MM.1S (cell line): Measurements from ENCODE around the gene PDE2A.

ENCODE experiments used
- DNase-seq: peaks from one replicate; pipeline ENCODE4 v3.0.0-alpha.2; 2015
- H2AFZ ChIP-seq: fragments of 300-600 bp; sonication (generic); 2 replicates; pipeline ENCODE4 v1.6.0; 2016; ENCODE audit warnings: antibody characterized with exemption, low read length
- H3F3A ChIP-seq: fragments of 300-600 bp; sonication (generic); 2 replicates; pipeline ENCODE4 v1.6.1; 2016; ENCODE audit warnings: mild to moderate bottlenecking, antibody characterized with exemption, low read length, moderate library complexity, mixed read lengths; ENCODE audit not compliant: insufficient read depth
- H3K27ac ChIP-seq: fragments of 300-600 bp; sonication (generic); 2 replicates; pipeline ENCODE4 v1.5.1; 2016; ENCODE audit warnings: mild to moderate bottlenecking, low read length
- H3K27me3 ChIP-seq: fragments of 300-600 bp; sonication (generic); replicated peaks from 2 replicates; pipeline ENCODE4 v1.6.0; 2016; ENCODE audit warnings: low read length; ENCODE audit not compliant: insufficient read depth
- H3K36me3 ChIP-seq: fragments of 300-600 bp; sonication (generic); replicated peaks from 2 replicates; pipeline ENCODE4 v1.6.1; 2016; ENCODE audit warnings: mild to moderate bottlenecking, low read length, mixed read lengths; ENCODE audit not compliant: insufficient read depth
- H3K4me1 ChIP-seq: fragments of 300-600 bp; sonication (generic); 2 replicates; pipeline ENCODE4 v1.6.1; 2016; ENCODE audit warnings: low read length, mixed read lengths
- H3K4me2 ChIP-seq: fragments of 300-600 bp; sonication (generic); 2 replicates; pipeline ENCODE4 v1.6.0; 2016; ENCODE audit warnings: low read depth, low read length
- H3K4me3 ChIP-seq: fragments of 300-600 bp; sonication (generic); 2 replicates; pipeline ENCODE4 v1.5.1; 2016; ENCODE audit warnings: low read length, mixed read lengths
- H3K79me2 ChIP-seq: fragments of 300-600 bp; sonication (generic); 2 replicates; pipeline ENCODE4 v1.6.1; 2016; ENCODE audit warnings: mixed run types, low read length, mixed read lengths
- H3K9ac ChIP-seq: fragments of 300-600 bp; sonication (generic); 2 replicates; pipeline ENCODE4 v1.6.1; 2016; ENCODE audit warnings: low read length, mixed read lengths
- H3K9me2 ChIP-seq: fragments of 300-600 bp; sonication (generic); replicated peaks from 2 replicates; pipeline ENCODE4 v1.6.1; 2016; ENCODE audit warnings: mild to moderate bottlenecking, low read length, mixed read lengths; ENCODE audit not compliant: insufficient read depth
- H3K9me3 ChIP-seq: fragments of 300-600 bp; sonication (generic); replicated peaks from 2 replicates; pipeline ENCODE4 v1.6.1; 2016; ENCODE audit warnings: mild to moderate bottlenecking, low read length, mixed read lengths; ENCODE audit not compliant: insufficient read depth
- H4K20me1 ChIP-seq: fragments of 300-600 bp; sonication (generic); 2 replicates; pipeline ENCODE4 v1.6.1; 2016; ENCODE audit warnings: mild to moderate bottlenecking, low read length, moderate library complexity, mixed read lengths; ENCODE audit not compliant: insufficient read depth
- EZH2 ChIP-seq: fragments of 300-600 bp; sonication (generic); optimal IDR thresholded peaks from 2 replicates; pipeline ENCODE3; 2017; ENCODE audit warnings: low read depth, mild to moderate bottlenecking, antibody characterized with exemption, low read length, mixed read lengths
- EZH2phosphoT487 ChIP-seq: fragments of 300-600 bp; sonication (generic); IDR thresholded peaks from 2 replicates; pipeline ENCODE4 v1.6.1; 2018; ENCODE audit warnings: antibody characterized with exemption, low read length
- TF ChIP-seq, protein P1 (sequence below): fragments of 300-600 bp; sonication (generic); IDR thresholded peaks from 2 replicates; pipeline ENCODE4 v1.5.1; 2016; ENCODE audit warnings: antibody characterized with exemption, low read length, mixed read lengths

The PDE2A gene

GRCh38 chr11:72675221-72675620 lies 999 bp upstream of the PDE2A start:
- H3K9me2 ChIP-seq = no peaks in the 10 kb centered on the region
- H3K4me2 ChIP-seq = no peak overlapping the region
- H3K36me3 ChIP-seq = no peaks in the 10 kb centered on the region
- no peaks in the 10 kb centered on the region for H4K20me1 ChIP-seq
- H3K79me2 ChIP-seq = no peaks in the 10 kb centered on the region
- no peak overlapping the region for H3K9ac ChIP-seq
- H3F3A ChIP-seq = no peaks in the 10 kb centered on the region
- peaks cover 67% of the 10 kb centered on the region for H3K27me3 ChIP-seq
- no peak overlapping the region for H3K27ac ChIP-seq
- H3K4me3 ChIP-seq = no peak overlapping the region
- H3K4me1 ChIP-seq = no peaks in the 10 kb centered on the region
- no peak overlapping the region for H2AFZ ChIP-seq
- TF ChIP-seq EZH2 = no peak
- TF ChIP-seq, protein P1, sequence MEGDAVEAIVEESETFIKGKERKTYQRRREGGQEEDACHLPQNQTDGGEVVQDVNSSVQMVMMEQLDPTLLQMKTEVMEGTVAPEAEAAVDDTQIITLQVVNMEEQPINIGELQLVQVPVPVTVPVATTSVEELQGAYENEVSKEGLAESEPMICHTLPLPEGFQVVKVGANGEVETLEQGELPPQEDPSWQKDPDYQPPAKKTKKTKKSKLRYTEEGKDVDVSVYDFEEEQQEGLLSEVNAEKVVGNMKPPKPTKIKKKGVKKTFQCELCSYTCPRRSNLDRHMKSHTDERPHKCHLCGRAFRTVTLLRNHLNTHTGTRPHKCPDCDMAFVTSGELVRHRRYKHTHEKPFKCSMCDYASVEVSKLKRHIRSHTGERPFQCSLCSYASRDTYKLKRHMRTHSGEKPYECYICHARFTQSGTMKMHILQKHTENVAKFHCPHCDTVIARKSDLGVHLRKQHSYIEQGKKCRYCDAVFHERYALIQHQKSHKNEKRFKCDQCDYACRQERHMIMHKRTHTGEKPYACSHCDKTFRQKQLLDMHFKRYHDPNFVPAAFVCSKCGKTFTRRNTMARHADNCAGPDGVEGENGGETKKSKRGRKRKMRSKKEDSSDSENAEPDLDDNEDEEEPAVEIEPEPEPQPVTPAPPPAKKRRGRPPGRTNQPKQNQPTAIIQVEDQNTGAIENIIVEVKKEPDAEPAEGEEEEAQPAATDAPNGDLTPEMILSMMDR = no peak
- no peak for TF ChIP-seq EZH2phosphoT487
- no peaks in the 10 kb centered on the region for H3K9me3 ChIP-seq
- no peak for DNase-seq

- Histone ChIP-seq H3K4me3 (no peak overlapping the region), H3K4me2 (no peak overlapping the region), H3K27me3 (peaks cover 68% of the 10 kb centered on the region)
Observed at GRCh38 chr11:72673284-72673942, 809 bp downstream of the PDE2A start.

DNA sequence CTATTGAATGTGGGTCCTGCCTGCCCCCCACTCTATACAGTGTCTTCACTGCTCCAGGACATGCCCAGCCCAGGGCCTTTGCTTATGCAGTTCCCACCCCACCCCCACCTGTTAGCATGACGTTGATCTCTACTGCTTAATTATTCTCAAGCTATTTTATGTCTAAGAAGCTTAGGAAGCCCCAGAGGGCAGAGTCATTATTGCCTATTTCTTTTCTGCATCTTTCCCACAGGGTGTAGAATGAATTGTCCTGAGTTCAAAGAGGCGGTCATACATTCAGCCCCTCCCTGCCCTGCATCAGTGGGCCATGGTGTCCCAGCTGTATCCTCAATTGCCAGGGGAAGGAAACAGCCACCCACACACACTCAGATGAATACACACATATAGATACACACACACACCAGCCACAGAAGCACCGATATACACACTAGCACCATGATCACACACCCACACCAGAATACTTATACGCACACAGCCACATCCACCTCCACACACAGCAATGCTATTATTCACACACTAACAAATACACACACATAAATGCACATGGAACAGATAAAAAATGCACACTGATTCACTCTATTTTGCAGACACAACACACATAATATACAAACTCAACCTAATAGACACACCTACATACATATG lies 1.5 kb downstream of the PDE2A start:
- no peak overlapping the region for H3K27ac ChIP-seq
- no peaks in the 10 kb centered on the region for H4K20me1 ChIP-seq
- no peaks in the 10 kb centered on the region for H3K79me2 ChIP-seq
- no peaks in the 10 kb centered on the region for H3K9me3 ChIP-seq
- no peak overlapping the region for H3K4me2 ChIP-seq
- H3K9ac ChIP-seq = no peak overlapping the region
- TF ChIP-seq, protein P1 = no peak
- no peak for TF ChIP-seq EZH2
- TF ChIP-seq EZH2phosphoT487 = no peak
- DNase-seq = no peak
- H3K4me1 ChIP-seq = no peaks in the 10 kb centered on the region
- peaks cover 67% of the 10 kb centered on the region for H3K27me3 ChIP-seq
- H3K4me3 ChIP-seq = no peak overlapping the region
- no peaks in the 10 kb centered on the region for H3K36me3 ChIP-seq
- H3K9me2 ChIP-seq = no peaks in the 10 kb centered on the region
- H2AFZ ChIP-seq = no peak overlapping the region
- no peaks in the 10 kb centered on the region for H3F3A ChIP-seq

More at GRCh38 chr11:72673284-72673942, 809 bp downstream of the PDE2A start:
- Histone ChIP-seq H3K9me2 (no peaks in the 10 kb centered on the region), H3F3A (no peaks in the 10 kb centered on the region), H3K36me3 (no peaks in the 10 kb centered on the region), H3K9me3 (no peaks in the 10 kb centered on the region), H3K79me2 (no peaks in the 10 kb centered on the region), H4K20me1 (no peaks in the 10 kb centered on the region), H2AFZ (no peak overlapping the region), H3K4me1 (no peaks in the 10 kb centered on the region), H3K9ac (no peak overlapping the region), H3K27ac (no peak overlapping the region)
- TF ChIP-seq, protein P1 = no peak
- no peak for TF ChIP-seq EZH2phosphoT487
- no peak for TF ChIP-seq EZH2
- no peak for DNase-seq
